ENCODE results near the gene NR1D1. TPM values are rescaled to one million over a fixed set of nuclear protein-coding genes. Genes with fewer than 3 reads are reported as not detected.
A peak's percentile ranks its signal among the peaks of the same experiment; 100 is the strongest.

Gene NR1D1
- total and polyA plus RNA-seq, 2 of the 13 experiments (the other 11 are each of a cell fraction or from before 2014, with no cell fraction given): 2.1 to 2.7 TPM

- TF ChIP-seq TBP (CRISPR knock-in tag; IDR thresholded peaks at IDR 0.05): no peak
- no peak for TF ChIP-seq TBX2 (CRISPR knock-in tag; IDR thresholded peaks at IDR 0.05; ENCODE audit: borderline replicate concordance)
- TF ChIP-seq, protein P1, sequence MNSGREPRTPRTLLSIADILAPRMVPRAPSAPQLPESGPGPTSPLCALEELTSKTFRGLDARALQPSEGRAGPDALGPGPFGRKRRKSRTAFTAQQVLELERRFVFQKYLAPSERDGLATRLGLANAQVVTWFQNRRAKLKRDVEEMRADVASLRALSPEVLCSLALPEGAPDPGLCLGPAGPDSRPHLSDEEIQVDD (CRISPR knock-in tag; IDR thresholded peaks at IDR 0.05; ENCODE audit: borderline replicate concordance): no peak
- 0 out of 2 replicates have a peak, but pooled peaks have one; percentile 0 for TF ChIP-seq HOXA3 (CRISPR knock-in tag; IDR thresholded peaks at IDR 0.05)
- TF ChIP-seq ZSCAN20 (CRISPR knock-in tag; IDR thresholded peaks at IDR 0.05; ENCODE audit: borderline replicate concordance): no peak
- no peak for TF ChIP-seq JUND (CRISPR knock-in tag; IDR thresholded peaks at IDR 0.05)
- TF ChIP-seq SRSF4 (IDR thresholded peaks at IDR 0.05; ENCODE audit: low read depth, low read length, poor library complexity, severe bottlenecking): no peak
- no peak for TF ChIP-seq JDP2 (CRISPR knock-in tag; IDR thresholded peaks at IDR 0.05; ENCODE audit: borderline replicate concordance)
- no peak for TF ChIP-seq HOXA5 (CRISPR knock-in tag; IDR thresholded peaks at IDR 0.05)
- no peak for TF ChIP-seq NONO (IDR thresholded peaks at IDR 0.05)
- peak; percentile 75; the same call in 1 of the 2 replicates for TF ChIP-seq NONO (CRISPR knock-in tag; conservative IDR thresholded peaks at IDR 0.05)
- TF ChIP-seq MBD4 (IDR thresholded peaks at IDR 0.05; ENCODE audit: borderline replicate concordance, low read length): no peak
- 0 out of 2 replicates have a peak, but pooled peaks have one; percentile 28 for TF ChIP-seq ZC3H4 (CRISPR knock-in tag; IDR thresholded peaks at IDR 0.05; ENCODE audit: borderline replicate concordance)
- no peak for TF ChIP-seq ZFAT (CRISPR knock-in tag; conservative IDR thresholded peaks at IDR 0.05)
- TF ChIP-seq ERF (CRISPR knock-in tag; IDR thresholded peaks at IDR 0.05): no peak; the same call in 1 of the 2 replicates
- TF ChIP-seq NFATC3 (CRISPR knock-in tag; IDR thresholded peaks at IDR 0.05): no peak
- no peak for TF ChIP-seq MYPOP (CRISPR knock-in tag; IDR thresholded peaks at IDR 0.05)
- no peak for TF ChIP-seq ZNF660 (CRISPR knock-in tag; IDR thresholded peaks at IDR 0.05; ENCODE audit: borderline replicate concordance, low read depth)
- peak; percentile 63; the same call in 1 of the 2 replicates for TF ChIP-seq POLR2G (IDR thresholded peaks at IDR 0.05; ENCODE audit: low read depth, low read length)
- no peak for TF ChIP-seq ZNF510 (CRISPR knock-in tag; IDR thresholded peaks at IDR 0.05; ENCODE audit: low read depth)
- no peak for TF ChIP-seq CSRNP1 (CRISPR knock-in tag; IDR thresholded peaks at IDR 0.05)
- no peak for TF ChIP-seq HMGA1 (CRISPR knock-in tag; conservative IDR thresholded peaks at IDR 0.05)
- TF ChIP-seq, protein P2, sequence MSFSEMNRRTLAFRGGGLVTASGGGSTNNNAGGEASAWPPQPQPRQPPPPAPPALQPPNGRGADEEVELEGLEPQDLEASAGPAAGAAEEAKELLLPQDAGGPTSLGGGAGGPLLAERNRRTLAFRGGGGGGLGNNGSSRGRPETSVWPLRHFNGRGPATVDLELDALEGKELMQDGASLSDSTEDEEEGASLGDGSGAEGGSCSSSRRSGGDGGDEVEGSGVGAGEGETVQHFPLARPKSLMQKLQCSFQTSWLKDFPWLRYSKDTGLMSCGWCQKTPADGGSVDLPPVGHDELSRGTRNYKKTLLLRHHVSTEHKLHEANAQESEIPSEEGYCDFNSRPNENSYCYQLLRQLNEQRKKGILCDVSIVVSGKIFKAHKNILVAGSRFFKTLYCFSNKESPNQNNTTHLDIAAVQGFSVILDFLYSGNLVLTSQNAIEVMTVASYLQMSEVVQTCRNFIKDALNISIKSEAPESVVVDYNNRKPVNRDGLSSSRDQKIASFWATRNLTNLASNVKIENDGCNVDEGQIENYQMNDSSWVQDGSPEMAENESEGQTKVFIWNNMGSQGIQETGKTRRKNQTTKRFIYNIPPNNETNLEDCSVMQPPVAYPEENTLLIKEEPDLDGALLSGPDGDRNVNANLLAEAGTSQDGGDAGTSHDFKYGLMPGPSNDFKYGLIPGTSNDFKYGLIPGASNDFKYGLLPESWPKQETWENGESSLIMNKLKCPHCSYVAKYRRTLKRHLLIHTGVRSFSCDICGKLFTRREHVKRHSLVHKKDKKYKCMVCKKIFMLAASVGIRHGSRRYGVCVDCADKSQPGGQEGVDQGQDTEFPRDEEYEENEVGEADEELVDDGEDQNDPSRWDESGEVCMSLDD (CRISPR knock-in tag; IDR thresholded peaks at IDR 0.05; ENCODE audit: borderline replicate concordance): no peak
- no peak for TF ChIP-seq ZSCAN9 (CRISPR knock-in tag; IDR thresholded peaks at IDR 0.05; ENCODE audit: borderline replicate concordance)
These were observed 21.1 kb upstream of the NR1D1 start, which contains the start of gene MSL1 (continued) for GRCh38 chr17:40121181-40122135.
